ENCODE measurements around the gene HEXIM1.

DNA sequence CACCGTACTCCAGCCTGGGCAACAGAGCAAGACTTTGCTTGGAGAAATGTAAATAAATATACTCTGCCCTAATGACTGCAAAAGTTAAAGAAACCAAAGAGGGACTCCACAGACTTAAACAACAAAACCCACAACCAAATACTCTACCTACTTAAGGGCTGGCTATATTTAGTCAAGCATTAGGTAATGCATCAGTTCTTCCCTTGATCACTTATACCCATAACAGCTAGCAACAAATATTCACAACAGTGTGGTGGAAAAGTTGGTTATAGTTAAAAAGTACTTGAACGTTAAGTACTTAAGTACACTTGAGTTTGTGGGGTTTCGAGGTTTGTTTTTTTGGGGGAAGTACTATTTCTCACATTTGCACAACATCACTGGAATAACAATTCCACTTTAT lies 8.0 kb downstream of the HEXIM1 start:
- TF ChIP-seq, protein P1, sequence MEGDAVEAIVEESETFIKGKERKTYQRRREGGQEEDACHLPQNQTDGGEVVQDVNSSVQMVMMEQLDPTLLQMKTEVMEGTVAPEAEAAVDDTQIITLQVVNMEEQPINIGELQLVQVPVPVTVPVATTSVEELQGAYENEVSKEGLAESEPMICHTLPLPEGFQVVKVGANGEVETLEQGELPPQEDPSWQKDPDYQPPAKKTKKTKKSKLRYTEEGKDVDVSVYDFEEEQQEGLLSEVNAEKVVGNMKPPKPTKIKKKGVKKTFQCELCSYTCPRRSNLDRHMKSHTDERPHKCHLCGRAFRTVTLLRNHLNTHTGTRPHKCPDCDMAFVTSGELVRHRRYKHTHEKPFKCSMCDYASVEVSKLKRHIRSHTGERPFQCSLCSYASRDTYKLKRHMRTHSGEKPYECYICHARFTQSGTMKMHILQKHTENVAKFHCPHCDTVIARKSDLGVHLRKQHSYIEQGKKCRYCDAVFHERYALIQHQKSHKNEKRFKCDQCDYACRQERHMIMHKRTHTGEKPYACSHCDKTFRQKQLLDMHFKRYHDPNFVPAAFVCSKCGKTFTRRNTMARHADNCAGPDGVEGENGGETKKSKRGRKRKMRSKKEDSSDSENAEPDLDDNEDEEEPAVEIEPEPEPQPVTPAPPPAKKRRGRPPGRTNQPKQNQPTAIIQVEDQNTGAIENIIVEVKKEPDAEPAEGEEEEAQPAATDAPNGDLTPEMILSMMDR (IDR thresholded peaks at IDR 0.05) = no peak
- no peak for TF ChIP-seq POLR2AphosphoS5 (IDR thresholded peaks at IDR 0.05)
- no peak for TF ChIP-seq POLR2A (IDR thresholded peaks at IDR 0.05)

Measured in prostate gland (tissue), 2 donors.